Stimulated activated CD4-positive, alpha-beta T cell treated with anti-CD3 and anti-CD28 coated beads, Interleukin-1b, Interleukin-23, amount 100 ng/mL, for 1 hour (primary cell): ENCODE measurements around the gene CORO2A.
"Not testable (repeated sequence)": the region's sequence is repeated elsewhere in the genome, so short reads cannot be mapped to it uniquely, and the experiment has no call there.

Experiments
- DNase-seq, 2 donors: peaks; one replicate each; pipeline ENCODE4 v3.0.0-alpha.2; 2020; ENCODE audit warnings: low read depth in 2 of 2

The CORO2A gene

GRCh38 chr9:98191671-98192502, 550 bp downstream of the CORO2A start:
- DNase-seq: no peak

- DNase-seq: no peak
Observed at GRCh38 chr9:98191181-98191608, 1.2 kb downstream of the CORO2A start.

GRCh38 chr9:98190757-98191105, 1.7 kb downstream of the CORO2A start:
- no peak for DNase-seq

- DNase-seq: no peak
Observed at GRCh38 chr9:98189412-98189811, 3.0 kb downstream of the CORO2A start.

- DNase-seq: no peak
Observed at GRCh38 chr9:98187926-98188325, 4.5 kb downstream of the CORO2A start.

GRCh38 chr9:98186236-98186635, 6.2 kb downstream of the CORO2A start:
- DNase-seq: no peak

- DNase-seq: no peak
Observed at GRCh38 chr9:98185611-98186171, 6.7 kb downstream of the CORO2A start.

GRCh38 chr9:98185021-98185567, 7.3 kb downstream of the CORO2A start:
- no peak for DNase-seq

GRCh38 chr9:98184326-98184725, 8.1 kb downstream of the CORO2A start:
- no peak for DNase-seq

GRCh38 chr9:98182889-98183599, 9.4 kb downstream of the CORO2A start:
- no peak for DNase-seq

- no peak for DNase-seq
Observed at GRCh38 chr9:98182069-98182820, 10.2 kb downstream of the CORO2A start.

GRCh38 chr9:98181746-98182068, 10.7 kb downstream of the CORO2A start:
- DNase-seq: no peak

GRCh38 chr9:98180996-98181395, 11.4 kb downstream of the CORO2A start:
- DNase-seq: no peak

GRCh38 chr9:98178874-98179850, 13.3 kb downstream of the CORO2A start:
- no peak for DNase-seq

- no peak for DNase-seq
Observed at GRCh38 chr9:98176391-98177259, 15.8 kb downstream of the CORO2A start.

- DNase-seq: no peak
Observed at GRCh38 chr9:98175762-98176161, 16.7 kb downstream of the CORO2A start.

GRCh38 chr9:98175028-98175569, 17.3 kb downstream of the CORO2A start:
- DNase-seq: no peak

GRCh38 chr9:98174502-98174918, 17.9 kb downstream of the CORO2A start:
- DNase-seq: not testable (repeated sequence)

GRCh38 chr9:98173181-98173580, 19.3 kb downstream of the CORO2A start:
- no peak for DNase-seq
